ENCODE results near the gene PIP5KL1. TPM values are rescaled to one million over a fixed set of nuclear protein-coding genes. Genes with fewer than 3 reads are reported as not detected.

The PIP5KL1 gene
- total RNA-seq, 1 donor from 2014 or later = 3.4 TPM

- no peak for DNase-seq (ENCODE audit: low read depth, low spot score)
- Mint-ChIP-seq H3K27ac (ENCODE audit: unreplicated experiment) (no peak overlapping the region), H3K27me3 (ENCODE audit: low read depth) (peaks cover 4% of the 10 kb centered on the region), H3K9me3 (no peaks in the 10 kb centered on the region), H3K4me3 (peak overlapping the region; percentile 39), H3K4me1 (peaks cover 34% of the 10 kb centered on the region), H3K36me3 (ENCODE audit: low read depth) (peaks cover 6% of the 10 kb centered on the region)
- TF ChIP-seq, protein P1, sequence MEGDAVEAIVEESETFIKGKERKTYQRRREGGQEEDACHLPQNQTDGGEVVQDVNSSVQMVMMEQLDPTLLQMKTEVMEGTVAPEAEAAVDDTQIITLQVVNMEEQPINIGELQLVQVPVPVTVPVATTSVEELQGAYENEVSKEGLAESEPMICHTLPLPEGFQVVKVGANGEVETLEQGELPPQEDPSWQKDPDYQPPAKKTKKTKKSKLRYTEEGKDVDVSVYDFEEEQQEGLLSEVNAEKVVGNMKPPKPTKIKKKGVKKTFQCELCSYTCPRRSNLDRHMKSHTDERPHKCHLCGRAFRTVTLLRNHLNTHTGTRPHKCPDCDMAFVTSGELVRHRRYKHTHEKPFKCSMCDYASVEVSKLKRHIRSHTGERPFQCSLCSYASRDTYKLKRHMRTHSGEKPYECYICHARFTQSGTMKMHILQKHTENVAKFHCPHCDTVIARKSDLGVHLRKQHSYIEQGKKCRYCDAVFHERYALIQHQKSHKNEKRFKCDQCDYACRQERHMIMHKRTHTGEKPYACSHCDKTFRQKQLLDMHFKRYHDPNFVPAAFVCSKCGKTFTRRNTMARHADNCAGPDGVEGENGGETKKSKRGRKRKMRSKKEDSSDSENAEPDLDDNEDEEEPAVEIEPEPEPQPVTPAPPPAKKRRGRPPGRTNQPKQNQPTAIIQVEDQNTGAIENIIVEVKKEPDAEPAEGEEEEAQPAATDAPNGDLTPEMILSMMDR (conservative IDR thresholded peaks at IDR 0.05) = no peak
Measured at GRCh38 chr9:127941062-127941960, 10.7 kb upstream of the PIP5KL1 start.

DNA sequence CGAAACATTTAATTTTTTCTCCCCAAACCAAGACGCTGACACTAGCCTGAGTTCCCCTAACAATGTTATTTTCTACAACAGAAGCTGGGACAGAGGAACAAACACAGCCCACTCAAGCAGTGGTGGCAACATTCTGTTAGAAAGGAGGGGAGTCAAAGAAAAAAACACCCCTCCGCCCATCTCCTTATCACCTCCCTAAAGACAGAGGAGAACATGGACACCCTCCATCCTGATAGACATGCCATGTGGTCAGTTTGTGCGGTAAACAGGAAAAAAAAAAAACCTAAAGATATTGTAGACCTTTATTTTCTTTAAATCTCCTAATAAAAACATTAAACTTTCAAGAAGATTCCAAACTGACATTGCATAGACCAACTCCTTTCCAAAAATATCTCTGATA lies 10.0 kb upstream of the PIP5KL1 start:
- Mint-ChIP-seq H3K36me3 (ENCODE audit: low read depth) (peaks cover 6% of the 10 kb centered on the region), H3K27me3 (ENCODE audit: low read depth) (peaks cover 6% of the 10 kb centered on the region), H3K4me3 (peak overlapping the region; percentile 39), H3K9me3 (no peaks in the 10 kb centered on the region), H3K27ac (ENCODE audit: unreplicated experiment) (no peak overlapping the region), H3K4me1 (peaks cover 41% of the 10 kb centered on the region)
- no peak for DNase-seq (ENCODE audit: low read depth, low spot score)
- TF ChIP-seq, protein P1 (conservative IDR thresholded peaks at IDR 0.05) = no peak

GRCh38 chr9:127938298-127938690 lies 7.7 kb upstream of the PIP5KL1 start:
- no peaks in the 10 kb centered on the region for H3K9me3 Mint-ChIP-seq
- peak overlapping the region; percentile 81 for H3K4me3 Mint-ChIP-seq
- no peak for DNase-seq (ENCODE audit: low read depth, low spot score)
- H3K36me3 Mint-ChIP-seq (ENCODE audit: low read depth) = peaks cover 3% of the 10 kb centered on the region
- H3K27ac Mint-ChIP-seq (ENCODE audit: unreplicated experiment) = peak overlapping the region; percentile 57
- H3K4me1 Mint-ChIP-seq = peaks cover 44% of the 10 kb centered on the region
- H3K27me3 Mint-ChIP-seq (ENCODE audit: low read depth) = peaks cover 6% of the 10 kb centered on the region
- TF ChIP-seq, protein P1 (conservative IDR thresholded peaks at IDR 0.05) = no peak

DNA sequence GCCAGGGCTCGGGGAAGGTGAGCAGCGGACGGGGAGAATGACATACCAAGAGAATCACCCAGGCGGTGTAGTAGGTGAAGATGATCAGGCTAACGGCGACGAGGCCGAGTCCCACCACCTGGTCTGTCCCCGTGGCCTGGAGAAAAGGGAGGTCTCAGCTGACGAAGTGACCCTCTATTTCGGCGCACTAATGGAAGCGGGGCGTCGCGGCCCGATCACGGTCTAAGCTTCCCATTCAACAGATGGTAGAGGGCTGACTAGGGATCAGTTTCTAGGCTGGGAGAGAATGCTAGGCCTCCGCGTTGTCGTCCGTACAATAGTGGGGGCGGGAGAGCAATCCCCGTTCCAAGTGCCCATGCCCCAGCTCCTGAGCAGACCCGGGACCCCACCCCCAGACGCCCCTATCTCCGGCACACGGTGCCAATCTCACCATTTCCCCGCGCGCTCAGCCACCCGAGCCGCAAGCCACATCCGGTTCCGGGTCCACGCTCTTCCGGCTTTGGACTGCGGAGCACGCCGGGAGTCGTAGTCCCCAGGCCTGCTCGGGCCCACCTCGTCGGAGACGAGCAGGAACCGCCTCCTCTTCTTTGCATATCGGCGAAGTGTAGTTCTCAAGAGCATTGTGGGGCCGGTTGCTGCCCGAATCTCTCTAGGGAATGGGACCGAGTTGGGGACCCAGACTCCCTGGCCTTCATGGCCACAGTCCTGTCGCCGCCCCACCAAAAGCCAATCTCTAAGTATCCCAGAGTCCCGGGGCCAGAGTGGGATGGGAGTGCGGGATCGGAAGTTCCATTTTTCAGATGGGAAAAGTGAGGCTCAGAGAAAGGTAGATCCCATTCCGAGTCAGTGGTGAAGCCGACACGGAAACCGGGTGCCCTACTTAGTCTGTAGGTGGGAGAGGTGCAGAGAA lies 7.1 kb upstream of the PIP5KL1 start, which contains the start of gene DPM2:
TSS of gene DPM2 (minus strand) at position 467 of the 910 bp plus-strand sequence. CDS start at position 433, 34 bp downstream.
- no peaks in the 10 kb centered on the region for H3K9me3 Mint-ChIP-seq
- peak; percentile 65 for DNase-seq (ENCODE audit: low read depth, low spot score)
- TF ChIP-seq, protein P1 (conservative IDR thresholded peaks at IDR 0.05) = no peak
- H3K27ac Mint-ChIP-seq (ENCODE audit: unreplicated experiment) = peak within 1 kb of the TSS; percentile 82
- peaks cover 9% of the 10 kb centered on the region for H3K27me3 Mint-ChIP-seq (ENCODE audit: low read depth)
- peak within 1 kb of the TSS; percentile 99 for H3K4me3 Mint-ChIP-seq
- no peaks in the 10 kb centered on the region for H3K36me3 Mint-ChIP-seq (ENCODE audit: low read depth)
- H3K4me1 Mint-ChIP-seq = peaks cover 40% of the 10 kb centered on the region

DNA sequence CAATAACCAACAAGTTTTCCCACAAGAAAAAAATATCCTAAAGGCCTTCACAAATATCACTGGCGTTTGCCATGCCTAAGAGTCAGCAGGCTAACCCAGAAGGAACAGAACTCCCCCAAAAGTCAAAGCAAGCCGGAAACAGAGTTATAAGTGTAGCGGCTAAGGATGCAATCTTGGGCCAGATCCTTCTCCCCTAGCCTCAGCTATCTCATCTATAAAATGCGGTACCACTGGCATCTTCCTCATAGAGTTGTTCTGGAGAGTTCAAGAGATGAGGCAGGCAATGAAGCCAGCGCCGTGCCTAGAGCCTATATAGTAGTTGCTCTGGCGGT lies 6.4 kb upstream of the PIP5KL1 start:
- Mint-ChIP-seq H3K27me3 (ENCODE audit: low read depth) (peaks cover 9% of the 10 kb centered on the region), H3K4me1 (peaks cover 38% of the 10 kb centered on the region), H3K4me3 (peak overlapping the region; percentile 99), H3K27ac (ENCODE audit: unreplicated experiment) (peak overlapping the region; percentile 82), H3K9me3 (no peaks in the 10 kb centered on the region), H3K36me3 (ENCODE audit: low read depth) (no peaks in the 10 kb centered on the region)
- TF ChIP-seq, protein P1 (conservative IDR thresholded peaks at IDR 0.05) = no peak
- no peak for DNase-seq (ENCODE audit: low read depth, low spot score)
